HG03521 (cell line): ENCODE data around the gene CARD16.

Source experiments
- ATAC-seq: cut with Tn5 transposase; IDR thresholded peaks from one replicate; pipeline ENCODE4 v1.9.1; 2021; ENCODE audit warnings: mild to moderate bottlenecking, moderate library complexity; ENCODE audit not compliant: unreplicated experiment

The CARD16 gene

GRCh38 chr11:105051559-105051958 is 6.4 kb upstream of the CARD16 start:
- ATAC-seq, result no peak

GRCh38 chr11:105049481-105049880 is 4.3 kb upstream of the CARD16 start:
- ATAC-seq, result no peak

- ATAC-seq, result no peak
Measured at GRCh38 chr11:105046898-105047579, 1.9 kb upstream of the CARD16 start.

GRCh38 chr11:105045676-105046296 is 651 bp upstream of the CARD16 start:
- ATAC-seq, result no peak

GRCh38 chr11:105042178-105042577 is 3.0 kb downstream of the CARD16 start:
- no peak for ATAC-seq

GRCh38 chr11:105040703-105041102 is 4.4 kb downstream of the CARD16 start:
- no peak for ATAC-seq

- peak; percentile 86 for ATAC-seq
Measured at GRCh38 chr11:105034813-105035620, 10.1 kb downstream of the CARD16 start, which contains the start of gene CASP1. TSS of gene CASP1 (minus strand) at chr11:105035144. CDS start at chr11:105035113, 31 bp downstream.

- peak; percentile 7 for ATAC-seq
Measured at GRCh38 chr11:105034388-105034787, 10.7 kb downstream of the CARD16 start.

GRCh38 chr11:105033781-105034180 is 11.4 kb downstream of the CARD16 start:
- ATAC-seq, result no peak

- ATAC-seq, result no peak
Measured at GRCh38 chr11:105033343-105033742, 11.8 kb downstream of the CARD16 start.

- ATAC-seq, result no peak
Measured at GRCh38 chr11:105032495-105032894, 12.6 kb downstream of the CARD16 start.

GRCh38 chr11:105027678-105028077 is 17.5 kb downstream of the CARD16 start:
- ATAC-seq, result no peak

- ATAC-seq, result no peak
Measured at GRCh38 chr11:105024394-105024793, 20.7 kb downstream of the CARD16 start.

GRCh38 chr11:105023003-105023402 is 22.1 kb downstream of the CARD16 start, which contains the start of gene CASP5:
TSS of gene CASP5 (minus strand) at chr11:105023168. CDS start at chr11:105023136, 32 bp downstream.
- no peak for ATAC-seq

GRCh38 chr11:105022527-105022926 is 22.6 kb downstream of the CARD16 start:
- ATAC-seq, result no peak

- ATAC-seq, result no peak
Measured at GRCh38 chr11:105007463-105007862, 37.7 kb downstream of the CARD16 start.

- no peak for ATAC-seq
Measured at GRCh38 chr11:105005451-105005845, 39.7 kb downstream of the CARD16 start.

GRCh38 chr11:105004021-105004420 is 41.1 kb downstream of the CARD16 start:
- ATAC-seq, result no peak

- ATAC-seq, result no peak
Measured at GRCh38 chr11:105003151-105003550, 42.0 kb downstream of the CARD16 start.

GRCh38 chr11:105000797-105001196 is 44.3 kb downstream of the CARD16 start:
- ATAC-seq, result peak; percentile 77

- no peak for ATAC-seq
Measured at GRCh38 chr11:105000167-105000566, 45.0 kb downstream of the CARD16 start.

- ATAC-seq, result no peak
Measured at GRCh38 chr11:104999721-105000120, 45.4 kb downstream of the CARD16 start.
